Mammary epithelial cell (primary cell): ENCODE measurements around the gene RAPSN.

Experiments
- EZH2 ChIP-seq: IDR thresholded peaks from 2 replicates; pipeline ENCODE4 v1.6.1; 2012; ENCODE audit warnings: low read length, inconsistent platforms, borderline replicate concordance
- TF ChIP-seq, protein P1 (sequence below), 2 donors: IDR thresholded peaks in 1 of 2; conservative IDR thresholded peaks in 1 of 2; 2 replicates each; pipeline ENCODE4 v1.5.1; 2011 to 2012; ENCODE audit warnings: inconsistent platforms in 2 of 2, low read length in 2 of 2, mild to moderate bottlenecking in 2 of 2, control low read depth in 1 of 2, low read depth in 1 of 2; ENCODE audit not compliant: insufficient read depth in 1 of 2; ENCODE audit errors: extremely low read depth in 1 of 2

DNA sequence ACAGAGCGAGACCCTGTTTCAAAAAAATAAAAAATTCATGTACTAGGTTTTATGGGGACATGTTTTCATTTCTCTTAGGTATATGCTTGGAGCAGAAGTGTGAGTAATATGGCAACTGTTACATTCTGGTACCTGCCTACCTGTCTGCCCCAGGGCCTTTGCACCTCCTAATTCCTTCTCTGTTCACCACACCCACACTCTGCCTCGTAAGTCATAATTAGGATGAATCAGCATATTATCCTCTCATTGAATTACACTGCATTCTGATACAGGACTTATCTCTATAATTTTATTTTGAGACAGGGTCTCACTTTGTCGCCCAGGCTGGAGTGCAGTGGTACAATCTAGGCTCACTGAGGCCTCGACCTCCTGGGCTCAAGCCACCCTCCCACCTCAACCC lies 3.1 kb upstream of the RAPSN start:
- TF ChIP-seq, protein P1, sequence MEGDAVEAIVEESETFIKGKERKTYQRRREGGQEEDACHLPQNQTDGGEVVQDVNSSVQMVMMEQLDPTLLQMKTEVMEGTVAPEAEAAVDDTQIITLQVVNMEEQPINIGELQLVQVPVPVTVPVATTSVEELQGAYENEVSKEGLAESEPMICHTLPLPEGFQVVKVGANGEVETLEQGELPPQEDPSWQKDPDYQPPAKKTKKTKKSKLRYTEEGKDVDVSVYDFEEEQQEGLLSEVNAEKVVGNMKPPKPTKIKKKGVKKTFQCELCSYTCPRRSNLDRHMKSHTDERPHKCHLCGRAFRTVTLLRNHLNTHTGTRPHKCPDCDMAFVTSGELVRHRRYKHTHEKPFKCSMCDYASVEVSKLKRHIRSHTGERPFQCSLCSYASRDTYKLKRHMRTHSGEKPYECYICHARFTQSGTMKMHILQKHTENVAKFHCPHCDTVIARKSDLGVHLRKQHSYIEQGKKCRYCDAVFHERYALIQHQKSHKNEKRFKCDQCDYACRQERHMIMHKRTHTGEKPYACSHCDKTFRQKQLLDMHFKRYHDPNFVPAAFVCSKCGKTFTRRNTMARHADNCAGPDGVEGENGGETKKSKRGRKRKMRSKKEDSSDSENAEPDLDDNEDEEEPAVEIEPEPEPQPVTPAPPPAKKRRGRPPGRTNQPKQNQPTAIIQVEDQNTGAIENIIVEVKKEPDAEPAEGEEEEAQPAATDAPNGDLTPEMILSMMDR (conservative IDR thresholded peaks at IDR 0.05 in 1 of 2, IDR thresholded peaks at IDR 0.05 in 1 of 2; ENCODE audit: extremely low read depth in 1 of 2, insufficient read depth in 1 of 2, low read depth in 1 of 2, low read length in 2 of 2): no peak
- no peak for TF ChIP-seq EZH2
